H1 (cell line): ENCODE measurements around the gene SKA3. TPM values are rescaled to one million over a fixed set of nuclear protein-coding genes. Genes with fewer than 3 reads are reported as not detected.
A peak's percentile ranks its signal among the peaks of the same experiment; 100 is the strongest.

ENCODE experiments used
- CTCF ChIA-PET: fragments of 300-600 bp; sonication (Branson Sonifier 250); formaldehyde crosslinking; loops from one replicate; lab custom pipeline; 2021; ENCODE audit not compliant: partially characterized antibody; lab: Charles Lee
- POLR2A ChIA-PET: fragments of 300-600 bp; sonication (Branson Sonifier 250); formaldehyde crosslinking; loops from one replicate; lab custom pipeline; 2021; ENCODE audit warnings: inconsistent platforms; ENCODE audit not compliant: partially characterized antibody; lab: Charles Lee
- DNase-seq, 2 experiments: peaks; one replicate each; pipeline versions ENCODE4 v3.0.0 to v3.0.0-alpha.2; 2010 to 2022; ENCODE audit warnings: low spot score in 2 of 2, low read depth in 1 of 2, mixed read lengths in 1 of 2
- FAIRE-seq: peaks from 2 replicates; lab custom pipeline; 2011; peaks lifted over from hg19 to GRCh38; lab: Jason Lieb, UNC
- H2AFZ ChIP-seq: 2 replicates; pipeline ENCODE4 v1.8.1; 2012; ENCODE audit warnings: low read length, inconsistent platforms
- H2AK5ac ChIP-seq: 2 replicates; pipeline ENCODE4 v1.6.1; 2013; ENCODE audit warnings: low read depth, low read length
- H2BK120ac ChIP-seq: replicated peaks from 2 replicates; pipeline ENCODE3; 2013; ENCODE audit warnings: low read depth, low read length, inconsistent platforms
- H2BK12ac ChIP-seq: 2 replicates; pipeline ENCODE4 v1.6.1; 2013; ENCODE audit warnings: low read depth, low read length
- H2BK15ac ChIP-seq: 2 replicates; pipeline ENCODE4 v1.6.1; 2013; ENCODE audit warnings: low read length
- H2BK20ac ChIP-seq: 2 replicates; pipeline ENCODE4 v1.6.1; 2013; ENCODE audit warnings: low read length
- H2BK5ac ChIP-seq: 2 replicates; pipeline ENCODE4 v1.6.1; 2013; ENCODE audit warnings: low read depth, low read length
- H3K14ac ChIP-seq: 2 replicates; pipeline ENCODE4 v1.6.1; 2013; ENCODE audit warnings: inconsistent platforms; ENCODE audit not compliant: insufficient read length
- H3K18ac ChIP-seq: 2 replicates; pipeline ENCODE4 v1.6.1; 2013; ENCODE audit warnings: low read length; ENCODE audit errors: extremely low read depth
- H3K23ac ChIP-seq: 2 replicates; pipeline ENCODE4 v1.6.1; 2013; ENCODE audit warnings: inconsistent platforms; ENCODE audit not compliant: insufficient read length
- H3K23me2 ChIP-seq: 2 replicates; pipeline ENCODE4 v1.6.1; 2013; ENCODE audit warnings: low read depth, low read length
- H3K27ac ChIP-seq: 2 replicates; pipeline ENCODE4 v1.6.1; 2011; ENCODE audit warnings: low read depth, low read length, inconsistent platforms
- H3K27me3 ChIP-seq, 4 experiments: replicated peaks in 1 of 4; 1 replicate in 1 of 4; 2 replicates in 3 of 4; pipeline versions ENCODE4 v1.6.1 to v1.8.1; 2011 to 2013; ENCODE audit warnings: low read length in 3 of 4, mild to moderate bottlenecking in 3 of 4, inconsistent platforms in 2 of 4, mixed read lengths in 2 of 4, moderate library complexity in 1 of 4; ENCODE audit not compliant: control insufficient read depth in 3 of 4, insufficient read depth in 3 of 4; ENCODE audit errors: extremely low read depth in 1 of 4
- H3K36me3 ChIP-seq, 4 experiments: 2 replicates each; pipeline versions ENCODE4 v1.6.1 to v1.8.1; 2011 to 2013; ENCODE audit warnings: mild to moderate bottlenecking in 4 of 4, low read length in 3 of 4, moderate library complexity in 2 of 4, control low read depth in 1 of 4, inconsistent platforms in 1 of 4; ENCODE audit not compliant: insufficient read depth in 4 of 4, control insufficient read depth in 2 of 4
- H3K4ac ChIP-seq: replicated peaks from 2 replicates; pipeline ENCODE3; 2013; ENCODE audit warnings: low read length, low read depth, mixed read lengths, inconsistent platforms; ENCODE audit not compliant: insufficient read length
- H3K4me1 ChIP-seq, 4 experiments: replicated peaks in 1 of 4; 1 replicate in 1 of 4; 2 replicates in 3 of 4; pipeline versions ENCODE4 v1.6.1 to v1.8.1; 2011 to 2013; ENCODE audit warnings: low read length in 3 of 4, inconsistent platforms in 2 of 4, mixed read lengths in 1 of 4; ENCODE audit not compliant: insufficient read depth in 4 of 4, control insufficient read depth in 3 of 4
- H3K4me2 ChIP-seq, 2 experiments: 2 replicates each; pipeline versions ENCODE4 v1.6.1 to v1.8.1; 2011 to 2013; ENCODE audit warnings: low read depth in 2 of 2, low read length in 2 of 2, control low read depth in 1 of 2, inconsistent platforms in 1 of 2, mild to moderate bottlenecking in 1 of 2; ENCODE audit not compliant: insufficient read depth in 1 of 2
- H3K4me3 ChIP-seq, 4 experiments: fragments of 200-600, 300-600 bp in 1 of 4; sonication (generic), shearing (Covaris generic), sonication (Bioruptor Twin) in 1 of 4; 2 replicates each; pipeline versions ENCODE4 v1.5.1 to v1.8.1; 2011 to 2016; ENCODE audit warnings: low read length in 4 of 4, low read depth in 3 of 4, control low read depth in 2 of 4, inconsistent platforms in 2 of 4, mild to moderate bottlenecking in 2 of 4, mixed read lengths in 1 of 4, moderate library complexity in 1 of 4; ENCODE audit not compliant: insufficient read depth in 2 of 4; ENCODE audit errors: extremely low read depth in 1 of 4
- H3K56ac ChIP-seq: replicated peaks from 2 replicates; pipeline ENCODE3; 2013; ENCODE audit warnings: low read depth, mild to moderate bottlenecking, mixed read lengths, low read length, inconsistent platforms; ENCODE audit not compliant: insufficient read length
- H3K79me1 ChIP-seq: 2 replicates; pipeline ENCODE4 v1.6.1; 2013; ENCODE audit warnings: low read depth, low read length, control low read depth
- H3K79me2 ChIP-seq, 2 experiments: 2 replicates each; pipeline versions ENCODE4 v1.6.1 to v1.8.1; 2012 to 2013; ENCODE audit warnings: low read length in 2 of 2, mild to moderate bottlenecking in 2 of 2, inconsistent platforms in 1 of 2; ENCODE audit not compliant: insufficient read depth in 2 of 2, control insufficient read depth in 1 of 2
- H3K9ac ChIP-seq, 4 experiments: replicated peaks in 1 of 4; 1 replicate in 1 of 4; 2 replicates in 3 of 4; pipeline versions ENCODE4 v1.6.1 to v1.8.1; 2011 to 2013; ENCODE audit warnings: low read depth in 3 of 4, low read length in 3 of 4, control low read depth in 2 of 4, mild to moderate bottlenecking in 2 of 4, moderate library complexity in 2 of 4, inconsistent platforms in 1 of 4; ENCODE audit errors: extremely low read depth in 1 of 4
- H3K9me3 ChIP-seq, 2 experiments: 2 replicates each; pipeline versions ENCODE4 v1.6.1 to v1.8.1; 2012 to 2013; ENCODE audit warnings: mild to moderate bottlenecking in 2 of 2, moderate library complexity in 2 of 2, control low read depth in 1 of 2, inconsistent platforms in 1 of 2, low read depth in 1 of 2, low read length in 1 of 2, mixed read lengths in 1 of 2; ENCODE audit not compliant: insufficient read depth in 2 of 2
- H4K20me1 ChIP-seq, 2 experiments: replicated peaks in 1 of 2; 2 replicates each; pipeline versions ENCODE3 to v1.8.1; 2011 to 2013; ENCODE audit warnings: inconsistent platforms in 2 of 2, low read length in 2 of 2, mild to moderate bottlenecking in 1 of 2; ENCODE audit not compliant: insufficient read depth in 2 of 2, control insufficient read depth in 1 of 2
- H4K5ac ChIP-seq: 2 replicates; pipeline ENCODE4 v1.6.1; 2013; ENCODE audit warnings: low read length, low read depth, mixed read lengths, inconsistent platforms; ENCODE audit not compliant: insufficient read length
- H4K8ac ChIP-seq: 2 replicates; pipeline ENCODE4 v1.8.0; 2013; ENCODE audit warnings: mild to moderate bottlenecking, moderate library complexity, low read length, inconsistent platforms; ENCODE audit not compliant: insufficient read depth; ENCODE audit errors: extremely low read depth
- H4K91ac ChIP-seq: replicated peaks from 2 replicates; pipeline ENCODE3; 2013; ENCODE audit warnings: low read length, mixed read lengths, inconsistent platforms; ENCODE audit not compliant: insufficient read length
- CBX8 ChIP-seq: fragments of 300-800, 300-1000 bp; sonication (generic); IDR thresholded peaks from 2 replicates; pipeline ENCODE4 v1.7.1; 2016; ENCODE audit warnings: low read depth, low read length, borderline replicate concordance
- CREB1 ChIP-seq: IDR thresholded peaks from 2 replicates; pipeline ENCODE4 v1.6.1; 2012; ENCODE audit warnings: inconsistent platforms
- E2F6 ChIP-seq: IDR thresholded peaks from 2 replicates; pipeline ENCODE4 v1.6.1; 2012; ENCODE audit warnings: inconsistent platforms
- EGR1 ChIP-seq: IDR thresholded peaks from 2 replicates; pipeline ENCODE4 v1.6.1; 2011; ENCODE audit warnings: low read depth, low read length, borderline replicate concordance
- JUN ChIP-seq: IDR thresholded peaks from 2 replicates; pipeline ENCODE4 v1.6.1; 2011; ENCODE audit warnings: low read depth, mild to moderate bottlenecking, improper control_type of control experiment, low read length
- JUND ChIP-seq: IDR thresholded peaks from 2 replicates; pipeline ENCODE4 v1.6.1; 2011; ENCODE audit warnings: mild to moderate bottlenecking, improper control_type of control experiment, low read length
- KDM4A ChIP-seq: IDR thresholded peaks from one replicate; pipeline ENCODE4 v1.7.1; 2012; ENCODE audit warnings: low read depth, mild to moderate bottlenecking, moderate library complexity, low read length, inconsistent platforms; ENCODE audit not compliant: severe bottlenecking
- MAX ChIP-seq: IDR thresholded peaks from 2 replicates; pipeline ENCODE4 v1.6.1; 2012; ENCODE audit warnings: inconsistent platforms
- NANOG ChIP-seq: IDR thresholded peaks from 2 replicates; pipeline ENCODE4 v1.6.1; 2011; ENCODE audit warnings: low read length, low read depth, mild to moderate bottlenecking, inconsistent platforms; ENCODE audit not compliant: insufficient read depth, poor library complexity, severe bottlenecking
- SIN3A ChIP-seq, 2 experiments: IDR thresholded peaks in 1 of 2; conservative IDR thresholded peaks in 1 of 2; 2 replicates each; pipeline ENCODE4 v1.6.1; 2011 to 2012; ENCODE audit warnings: low read length in 2 of 2, improper control_type of control experiment in 1 of 2, low read depth in 1 of 2, mild to moderate bottlenecking in 1 of 2
- SP4 ChIP-seq: IDR thresholded peaks from 2 replicates; pipeline ENCODE4 v1.6.1; 2012; ENCODE audit warnings: low read length, inconsistent platforms
- WGBS, 2 experiments: shearing (Covaris generic) in 1 of 2; methylation state at CpG; one replicate each; pipeline versions ENCODE4 v1.1.6 to v1.1.7; 2013 to 2015; ENCODE audit warnings: low lambda C conversion rate in 2 of 2, mixed read lengths in 2 of 2, inconsistent platforms in 1 of 2, low coverage in 1 of 2, missing lambda C conversion rate in 1 of 2; ENCODE audit not compliant: insufficient replicate concordance in 2 of 2, insufficient coverage in 1 of 2, insufficient read length in 1 of 2; ENCODE audit errors: extremely low coverage in 1 of 2, missing lambda C conversion rate in 1 of 2; 5-methylcytosine and 5-hydroxymethylcytosine counted together
- polyA plus RNA-seq, 7 experiments: library from polyadenylated mRNA; depleted of rRNA in 3 of 7; stranded (reverse) in 5 of 7; unstranded in 2 of 7; fragments of >200 nt in 5 of 7; fragments of 200-250 nt in 2 of 7; gene quantifications; 1 replicate in 5 of 7; 2 replicates in 1 of 7; 4 replicates in 1 of 7; pipeline versions ENCODE4 v1.2.1 to v1.2.3, GENCODE V29; 2011 to 2013; ENCODE audit warnings: missing spikeins in 2 of 7, mixed read lengths in 2 of 7
- total RNA-seq: library from RNA; stranded (reverse); fragmentation: NEBNext Ultra II Directional; extraction: Animal tissue kit (Norgen Biotek cat#: 25700); gene quantifications from 2 replicates; pipeline ENCODE4 v1.2.1, GENCODE V29; 2021
- TF ChIP-seq, protein P1 (sequence below): IDR thresholded peaks from 2 replicates; pipeline ENCODE4 v1.6.1; 2011; ENCODE audit warnings: low read depth, mild to moderate bottlenecking, low read length; ENCODE audit not compliant: insufficient read depth

The SKA3 gene
- total and polyA plus RNA-seq, 2 of the 8 experiments (the other 6 are each of a cell fraction or from before 2014, with no cell fraction given): 32.3 to 63.7 TPM

- Histone ChIP-seq H4K91ac (peak overlapping the region; percentile 76), H3K4ac (peak overlapping the region; percentile 61), H3K27ac (peak overlapping the region; percentile 95), H3K9ac (peak overlapping the region; percentile 90 to 94 (median 91)), H3K23me2 (no peaks in the 10 kb centered on the region), H3K4me1 (peaks cover 0 to 4% (median 0%) of the 10 kb centered on the region in 4 experiments; a peak in 2 of 7 replicates), H3K23ac (no peak overlapping the region), H3K9me3 (no peaks in the 10 kb centered on the region), H4K20me1 (peaks cover 0 to 2% of the 10 kb centered on the region in 2 experiments), H4K8ac (peak overlapping the region; percentile 96), H3K79me2 (peaks cover 7 to 55% of the 10 kb centered on the region in 2 experiments), H2BK120ac (peak overlapping the region; percentile 34), H3K79me1 (peaks cover 6% of the 10 kb centered on the region), H3K27me3 (no peaks in the 10 kb centered on the region), H3K18ac (peak overlapping the region; percentile 91), H3K14ac (no peak overlapping the region), H2BK20ac (no peak overlapping the region), H3K36me3 (peaks cover 0 to under 1% (median 0%) of the 10 kb centered on the region in 4 experiments; a peak in 1 of 8 replicates), H3K56ac (peak overlapping the region; percentile 72), H4K5ac (peak overlapping the region; percentile 87), H3K4me2 (peak overlapping the region; percentile 76 to 78), H3K4me3 (peak overlapping the region; percentile 63 to 89 (median 82)), H2AK5ac (0 out of 2 replicates have a peak overlapping the region, but pooled peaks have one; percentile 17), H2AFZ (no peak overlapping the region), H2BK5ac (peak overlapping the region; percentile 99), H2BK15ac (no peak overlapping the region), H2BK12ac (peak overlapping the region; percentile 68; the same call in 1 of the 2 replicates)
- no peak for FAIRE-seq
- no peak for DNase-seq
- ChIA-PET CTCF (interaction anchor here (0.5 to 3.7 kb wide), 8 partner anchors 14 to 396 kb away, joined by 3 to 15 read pairs (median 3); no protein-coding TSS in a partner anchor), POLR2A (interaction anchor here (0.6 to 3.8 kb wide), 35 partner anchors 8 to 299 kb away, joined by 3 to 23 read pairs (median 4); partner anchors contain the start of gene LATS2)
- 4% methylated on average over 26 of the region's 26 CpGs; no CpG with 5 or more reads in 1 of the 2 experiments for whole genome bisulfite sequencing, 2 experiments
- TF ChIP-seq SP4 (no peak), JUN (no peak), NANOG (no peak), EGR1 (no peak), CREB1 (no peak), SIN3A (conservative IDR thresholded peaks at IDR 0.05 in 1 of 2, IDR thresholded peaks at IDR 0.05 in 1 of 2; ENCODE audit: low read depth in 1 of 2, low read length in 2 of 2) (no peak; a peak in 1 of 4 replicates), JUND (no peak), KDM4A (no peak), CBX8 (no peak), MAX (peak; percentile 85), E2F6 (peak; percentile 90)
- TF ChIP-seq, protein P1, sequence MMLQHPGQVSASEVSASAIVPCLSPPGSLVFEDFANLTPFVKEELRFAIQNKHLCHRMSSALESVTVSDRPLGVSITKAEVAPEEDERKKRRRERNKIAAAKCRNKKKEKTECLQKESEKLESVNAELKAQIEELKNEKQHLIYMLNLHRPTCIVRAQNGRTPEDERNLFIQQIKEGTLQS: no peak
Observed at GRCh38 chr13:21176982-21177284, 581 bp upstream of the SKA3 start.
